HT1080 (cell line): ENCODE measurements around the gene EXOC1L. TPM values are rescaled to one million over a fixed set of nuclear protein-coding genes. Genes with fewer than 3 reads are reported as not detected.

Experiments
- DNase-seq: peaks from one replicate; pipeline ENCODE4 v3.0.0-alpha.2; 2015; ENCODE audit warnings: low read depth
- polyA plus RNA-seq, 2 experiments: library from polyadenylated mRNA; depleted of rRNA; stranded (reverse); fragments of >200 nt; gene quantifications; 2 replicates each; pipeline ENCODE4 v1.2.3, GENCODE V29; 2015
- total RNA-seq: library from RNA; depleted of rRNA; stranded (reverse); fragments of >200 nt; shearing (Covaris generic); gene quantifications from 2 replicates; pipeline ENCODE4 v1.2.3, GENCODE V29; 2014; rRNA removed

The EXOC1L gene, protein sequence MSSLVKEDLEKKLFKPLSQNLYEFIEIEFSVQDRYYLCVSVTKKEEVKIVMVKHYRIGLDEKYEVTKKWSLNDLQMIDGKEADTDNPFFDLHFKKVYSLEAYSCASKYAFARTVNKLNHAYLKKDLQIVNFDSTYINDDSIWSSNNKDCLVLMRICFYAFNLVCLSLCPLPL
- not detected in 2 replicates for total RNA-seq
- polyA plus RNA-seq (2015; cell fraction: cytosol; rRNA removed) = not detected in 2 replicates
- not detected in 2 replicates for polyA plus RNA-seq (2015; cell fraction: nucleus; rRNA removed)

DNA sequence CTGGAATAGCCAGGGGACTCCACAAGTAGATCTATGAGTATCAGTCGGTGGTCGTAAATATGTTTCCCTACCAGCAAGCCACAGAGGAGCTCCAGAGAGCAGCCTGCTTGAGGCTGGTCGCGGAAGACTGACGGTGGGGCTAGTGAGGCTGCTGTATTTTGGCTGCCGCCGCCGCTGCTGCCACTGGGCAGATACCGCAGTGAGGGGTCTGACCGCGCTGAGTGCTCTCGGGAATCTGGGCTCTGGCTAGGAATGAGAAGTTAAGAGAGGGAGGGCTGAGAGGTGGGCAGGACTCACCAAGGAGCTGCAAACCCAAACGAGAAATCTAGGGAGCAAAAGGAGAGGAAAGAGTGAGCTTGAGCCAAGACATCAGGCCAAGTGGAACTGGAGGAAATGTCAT lies at the start of gene EXOC1L:
EXOC1L (plus strand) TSS at position 157 of the 400 bp plus-strand sequence; CDS start at position 394, 237 bp downstream.
- no peak for DNase-seq

DNA sequence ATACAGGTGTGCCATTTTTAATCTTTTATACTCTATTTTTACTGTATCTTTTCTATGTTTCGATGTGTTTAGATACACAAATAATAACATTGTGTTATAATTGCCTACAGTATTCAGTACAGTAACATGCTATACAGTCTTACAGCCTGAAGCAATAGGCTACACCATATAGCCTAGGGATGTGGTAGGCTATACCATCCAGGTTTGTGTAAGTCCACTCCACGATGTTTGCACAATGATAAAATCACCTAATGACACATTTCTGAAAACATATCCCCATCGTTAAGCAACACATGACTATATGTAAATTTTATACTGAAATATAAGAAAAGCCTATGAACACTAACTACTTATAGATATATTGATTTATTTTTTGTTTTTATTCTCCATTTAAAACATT lies 48.9 kb upstream of the EXOC1L start:
- DNase-seq = no peak

DNA sequence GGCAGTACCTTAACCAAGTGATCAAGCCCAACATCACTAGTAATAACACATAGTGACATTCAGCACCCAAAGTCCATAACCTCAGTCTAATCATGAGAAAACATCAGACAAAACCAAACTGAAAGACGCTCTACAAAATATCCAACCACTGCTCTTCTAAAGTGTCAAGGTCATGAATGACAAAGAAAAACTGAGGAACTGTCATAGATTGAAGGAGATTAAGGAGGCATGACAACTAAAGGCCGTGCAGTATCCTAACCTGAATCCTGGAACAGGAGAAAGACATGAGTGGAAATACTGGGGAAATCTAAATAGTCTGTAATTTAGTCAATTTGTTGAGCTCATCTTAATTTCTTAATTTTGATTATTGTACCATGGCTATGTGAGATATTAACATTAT lies 38.2 kb upstream of the EXOC1L start:
- DNase-seq = no peak

DNA sequence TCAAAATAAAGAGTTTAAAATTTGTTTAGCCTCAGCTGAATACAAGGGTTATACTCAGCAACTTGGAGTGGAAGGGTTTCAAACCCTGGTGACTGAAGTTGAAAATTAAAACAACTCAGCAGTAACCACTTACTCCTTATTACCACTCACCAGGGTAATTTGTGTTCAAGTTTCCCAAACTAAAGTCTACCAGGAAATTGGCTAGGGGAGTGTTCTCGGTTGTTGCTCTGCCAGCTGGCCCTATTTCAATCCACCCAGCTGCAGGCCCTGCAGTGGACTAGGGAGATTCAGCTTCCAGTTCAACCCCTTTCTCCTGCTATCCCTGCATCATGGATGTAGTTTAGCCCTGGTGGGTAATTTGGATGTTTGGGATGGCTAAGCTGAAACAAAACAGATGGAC lies 37.8 kb upstream of the EXOC1L start:
- DNase-seq = no peak

DNA sequence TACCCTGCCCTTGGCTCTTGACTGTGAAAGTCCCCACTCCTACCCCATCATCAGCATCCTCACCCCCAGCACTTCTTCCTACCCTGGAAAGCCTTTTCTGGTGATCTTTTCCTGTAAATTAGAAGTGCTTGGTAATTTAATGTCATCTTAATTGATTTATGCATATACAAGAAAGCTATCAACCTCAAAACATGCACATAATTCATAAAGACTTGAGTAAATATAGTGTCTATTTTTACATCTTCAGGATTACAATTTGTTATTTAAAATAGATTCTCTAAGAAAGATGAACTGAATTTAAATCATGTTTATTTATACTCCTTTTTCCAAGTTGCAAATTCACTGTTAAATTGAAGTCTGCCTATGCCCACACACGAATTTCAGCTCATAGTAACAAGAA lies 36.0 kb upstream of the EXOC1L start:
- DNase-seq = no peak

DNA sequence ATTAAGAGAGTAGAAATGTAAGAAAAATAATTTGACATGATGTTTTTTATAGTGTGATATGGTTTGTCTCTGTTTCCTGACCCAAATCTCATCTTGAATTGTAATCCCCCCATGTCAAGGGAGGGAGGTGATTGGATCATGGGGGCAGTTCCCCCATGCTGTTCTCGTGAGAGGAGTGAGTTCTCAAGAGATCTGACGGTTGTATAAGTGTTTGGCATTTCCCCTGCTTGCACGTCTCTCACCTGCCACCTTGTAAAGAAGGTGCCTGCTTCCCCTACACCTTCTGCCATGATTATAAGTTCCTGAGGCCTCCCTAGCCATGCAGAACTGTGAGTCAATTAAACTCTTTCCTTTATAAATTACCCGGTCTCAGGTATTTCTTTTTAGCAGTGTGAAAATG lies 34.8 kb upstream of the EXOC1L start:
- DNase-seq = no peak

DNA sequence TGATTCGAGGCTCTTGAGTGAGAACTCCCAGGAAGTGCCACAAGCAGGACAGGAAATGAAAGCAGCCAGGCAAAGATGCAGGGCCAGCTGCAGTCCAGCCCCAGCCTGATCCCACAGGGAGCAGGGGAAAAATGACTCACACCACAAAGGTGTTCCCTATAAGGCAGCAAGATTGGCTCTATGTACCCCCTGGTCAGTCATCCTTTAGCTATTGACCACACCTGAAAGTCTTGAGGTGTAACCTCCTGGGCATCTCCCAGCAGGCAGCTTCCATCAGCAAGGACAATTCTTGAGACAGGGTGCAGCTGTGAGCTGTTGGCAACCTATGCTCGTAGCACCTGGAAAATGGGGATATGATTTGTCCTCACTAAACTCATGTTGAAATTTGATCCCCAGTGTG lies 27.9 kb upstream of the EXOC1L start:
- peak; percentile 76 for DNase-seq

DNA sequence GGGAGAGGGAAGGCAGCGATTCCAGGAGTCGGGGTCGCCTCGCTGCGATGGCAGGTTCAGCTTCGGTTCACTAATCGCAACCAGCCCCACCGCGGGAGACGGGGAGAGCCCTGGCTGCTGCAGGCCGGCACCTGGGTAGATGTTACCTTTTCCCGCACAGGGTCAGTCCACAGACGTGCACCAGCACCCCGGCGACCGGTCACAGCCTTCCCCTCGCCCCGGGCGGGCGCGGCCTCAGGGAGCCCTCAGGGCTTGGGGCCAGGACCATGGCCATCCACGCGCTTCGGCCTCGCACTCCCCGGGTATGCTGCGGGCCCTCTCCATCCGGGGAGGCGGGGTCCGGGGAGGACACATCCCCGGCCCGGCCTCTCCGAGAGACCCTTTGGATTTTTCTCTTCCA lies 26.1 kb upstream of the EXOC1L start:
- DNase-seq = no peak

DNA sequence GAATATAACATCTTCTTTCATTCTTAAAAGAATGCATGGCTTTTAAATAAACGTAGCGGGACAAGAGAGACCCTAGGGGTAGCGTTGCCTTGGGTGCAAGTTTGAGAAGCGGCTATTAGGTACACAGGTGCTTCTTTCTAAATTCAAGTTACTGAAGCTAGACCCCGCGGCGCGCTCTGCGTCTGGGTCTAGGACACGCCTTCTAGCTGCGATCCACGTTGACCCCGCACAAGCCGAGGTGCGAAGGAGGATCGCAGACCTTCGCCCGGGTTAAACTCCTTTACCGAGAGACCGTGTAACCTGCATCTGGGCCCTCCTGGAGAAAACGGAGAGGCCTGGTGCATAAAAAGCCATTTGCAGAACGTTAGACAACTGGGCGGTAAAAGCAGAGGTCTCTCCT lies 25.5 kb upstream of the EXOC1L start:
- DNase-seq = no peak

DNA sequence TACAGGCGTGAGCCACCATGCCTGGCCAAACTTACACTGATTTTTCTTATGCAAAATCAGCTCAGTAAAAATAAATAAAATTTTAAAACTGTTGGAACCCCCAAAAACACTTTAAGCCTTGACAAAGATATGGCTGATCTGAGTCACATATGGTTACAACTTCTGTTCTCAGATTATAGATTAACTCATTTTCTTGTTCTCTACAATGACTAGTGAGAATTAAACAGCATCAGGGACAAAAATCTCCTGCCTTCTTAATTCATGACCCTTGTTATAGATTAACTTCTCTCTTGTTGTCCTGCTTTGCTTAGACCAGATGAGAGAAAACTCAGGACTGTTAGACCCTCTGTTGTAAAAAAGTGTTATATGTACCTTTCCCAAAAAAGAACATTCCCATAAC lies 24.2 kb upstream of the EXOC1L start:
- DNase-seq = no peak

DNA sequence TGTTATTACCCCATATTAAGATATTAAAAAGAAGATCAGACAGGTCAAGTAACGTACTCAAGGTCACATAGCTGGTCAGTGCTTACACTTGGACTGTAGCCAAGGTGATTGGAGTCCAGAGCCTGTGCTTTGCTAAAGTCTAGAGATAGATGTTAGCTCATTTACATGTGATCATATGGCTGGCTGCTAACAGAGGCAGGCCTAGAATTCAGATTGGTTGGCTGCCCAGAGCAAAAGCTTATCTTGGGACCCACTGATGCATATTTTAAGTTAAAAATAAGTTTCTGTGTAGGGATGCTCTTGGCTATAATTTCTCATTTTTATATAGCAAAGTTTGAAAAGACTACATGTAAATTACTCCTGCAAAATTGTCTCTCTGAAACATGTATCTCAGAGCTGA lies 18.1 kb upstream of the EXOC1L start:
- no peak for DNase-seq

DNA sequence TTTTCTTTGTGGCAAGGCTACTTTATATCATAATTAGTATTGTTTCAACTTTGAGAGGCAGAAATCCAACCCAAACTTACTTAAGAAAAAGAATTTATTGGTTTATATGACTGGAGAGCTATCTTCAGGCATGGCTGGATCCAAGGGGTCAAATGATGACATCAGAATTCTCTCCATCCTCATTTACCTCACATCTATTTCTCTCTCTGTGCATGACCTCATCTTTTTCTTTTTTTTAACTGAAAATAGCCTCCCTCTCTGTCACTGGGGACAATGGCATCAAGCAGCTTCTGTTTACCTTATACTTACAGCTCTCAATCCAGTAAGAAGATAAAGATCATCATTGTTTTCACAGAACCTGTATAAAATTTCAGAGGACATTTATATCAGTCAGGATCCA lies 12.0 kb upstream of the EXOC1L start:
- DNase-seq = no peak

DNA sequence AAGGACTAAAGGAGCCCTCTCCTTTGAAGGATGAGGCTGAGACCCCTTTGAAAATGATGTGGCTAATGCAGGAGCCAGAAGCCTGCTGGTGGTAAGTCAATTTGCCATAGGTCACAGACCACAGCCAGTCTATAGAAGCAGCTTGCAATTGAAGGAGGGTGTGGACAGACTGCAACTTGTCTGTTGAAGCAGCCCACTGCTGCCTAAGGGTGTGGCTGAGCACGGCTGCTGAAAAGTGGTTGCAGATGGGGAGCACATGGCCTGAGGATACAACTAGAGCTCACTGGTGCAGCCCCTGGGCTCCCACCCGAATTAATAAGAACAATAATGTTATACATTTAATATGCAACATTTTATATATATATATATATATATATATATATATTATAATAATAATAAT lies 11.4 kb upstream of the EXOC1L start:
- DNase-seq = no peak

DNA sequence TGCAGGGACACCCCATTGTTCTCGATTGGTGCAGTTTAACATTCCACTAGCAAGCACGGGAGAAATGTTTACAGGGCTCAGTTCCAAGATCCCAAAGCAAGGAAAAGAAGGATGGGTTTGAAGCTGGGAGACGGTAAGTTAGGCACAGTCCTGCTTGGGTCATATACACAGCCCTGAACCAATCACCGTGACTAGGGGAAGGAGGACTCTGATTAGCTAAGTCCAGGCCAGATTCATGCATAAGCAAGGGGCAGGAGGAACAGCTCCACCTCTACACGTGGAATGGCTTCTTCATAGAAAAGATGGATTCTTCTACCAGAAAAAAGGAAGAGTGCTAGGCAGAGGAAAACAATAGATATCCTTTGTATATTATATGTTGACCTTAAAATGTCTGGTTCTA lies 11.0 kb upstream of the EXOC1L start:
- DNase-seq = no peak

DNA sequence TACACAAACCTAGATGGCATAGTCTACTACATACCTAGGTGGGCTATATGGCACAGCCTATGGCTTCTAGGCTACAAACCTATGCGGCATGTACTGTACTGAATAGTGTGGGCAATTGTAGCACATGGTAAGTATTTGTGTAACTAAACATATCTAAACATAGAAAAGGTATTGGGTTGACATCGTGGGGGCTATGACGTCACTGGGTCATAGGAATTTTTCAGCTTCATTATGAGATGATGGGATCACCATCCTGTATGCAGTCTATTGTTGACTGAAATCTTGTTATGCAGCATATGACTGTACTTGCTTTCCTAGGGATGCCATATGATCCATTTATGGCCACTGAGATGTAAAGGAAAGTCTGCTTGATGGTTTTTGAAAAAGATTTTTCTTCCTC lies 1.9 kb upstream of the EXOC1L start:
- no peak for DNase-seq

DNA sequence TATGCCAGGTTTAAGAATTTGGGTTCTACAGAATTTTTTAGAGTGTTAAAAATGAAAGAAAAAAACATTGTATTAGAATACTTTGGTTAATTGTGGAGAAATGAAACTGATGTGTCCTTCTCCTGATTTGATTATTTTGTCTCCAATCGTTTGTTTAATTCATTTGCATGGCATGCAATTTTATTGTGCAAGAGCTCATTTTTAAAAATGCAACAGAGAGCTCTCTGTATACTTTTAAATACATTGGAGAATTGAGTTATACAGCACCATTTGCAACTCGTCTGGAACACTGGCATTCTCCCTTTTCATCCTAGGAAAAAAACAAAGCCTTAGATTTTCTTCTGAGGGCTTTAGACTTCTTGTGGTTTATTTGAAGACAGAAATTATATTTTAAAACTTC lies 689 bp downstream of the EXOC1L start:
- DNase-seq = no peak

DNA sequence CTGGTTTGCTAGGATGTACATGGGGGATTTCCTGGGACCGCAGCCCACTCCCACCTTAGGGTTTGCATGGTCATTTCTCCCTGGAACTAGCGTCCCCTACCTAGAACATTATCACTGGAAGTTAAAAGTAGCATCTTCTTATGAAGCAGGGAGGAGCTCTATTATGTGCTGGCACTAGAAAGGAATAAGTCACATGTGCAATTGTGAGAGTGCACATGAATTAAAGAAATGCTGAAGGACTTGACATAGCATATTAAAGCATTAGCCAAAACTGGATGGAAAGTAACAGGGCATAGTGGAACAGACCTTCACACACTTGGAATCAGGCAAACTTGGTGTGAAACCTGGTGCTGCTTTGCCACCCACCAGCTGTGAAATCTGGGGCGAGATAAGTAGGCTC lies 2.7 kb downstream of the EXOC1L start:
- DNase-seq = no peak

DNA sequence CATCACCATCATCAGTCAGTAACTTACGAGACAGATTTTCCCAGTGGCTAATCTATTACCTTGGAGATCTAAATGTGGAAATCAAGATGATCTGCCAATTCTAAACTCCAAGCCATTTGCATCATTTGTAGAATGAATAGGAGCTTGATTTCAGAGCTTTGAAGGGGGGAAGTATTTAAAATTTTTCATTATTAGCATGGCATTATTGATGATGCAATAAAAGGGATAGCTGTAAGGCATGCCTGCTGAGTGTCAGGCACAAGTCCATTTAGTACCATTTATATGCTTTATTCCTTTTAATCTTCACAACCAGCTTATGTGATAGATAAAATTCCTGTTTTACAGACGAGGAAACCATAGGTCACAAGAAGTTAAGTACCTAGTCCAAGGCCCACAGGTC lies 5.3 kb downstream of the EXOC1L start:
- no peak for DNase-seq

DNA sequence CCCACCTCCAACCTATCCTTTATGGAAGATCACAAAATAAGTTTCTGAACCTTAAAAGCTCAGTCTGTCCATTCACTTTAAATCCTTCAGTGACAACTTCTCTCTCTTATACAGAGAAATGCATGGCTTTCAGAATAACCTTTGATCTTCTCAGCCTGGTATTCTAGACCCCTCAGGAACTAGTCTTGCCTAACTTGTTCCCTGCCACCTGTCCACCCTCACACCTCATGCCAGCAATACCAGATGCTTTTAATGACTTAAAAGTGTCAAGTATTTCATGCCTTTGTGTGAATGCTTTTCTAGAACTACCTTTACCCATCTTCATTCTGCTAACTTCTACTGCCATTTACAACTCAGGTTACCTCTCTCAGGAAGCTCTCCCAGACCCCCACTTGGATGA lies 7.4 kb downstream of the EXOC1L start:
- DNase-seq = no peak

DNA sequence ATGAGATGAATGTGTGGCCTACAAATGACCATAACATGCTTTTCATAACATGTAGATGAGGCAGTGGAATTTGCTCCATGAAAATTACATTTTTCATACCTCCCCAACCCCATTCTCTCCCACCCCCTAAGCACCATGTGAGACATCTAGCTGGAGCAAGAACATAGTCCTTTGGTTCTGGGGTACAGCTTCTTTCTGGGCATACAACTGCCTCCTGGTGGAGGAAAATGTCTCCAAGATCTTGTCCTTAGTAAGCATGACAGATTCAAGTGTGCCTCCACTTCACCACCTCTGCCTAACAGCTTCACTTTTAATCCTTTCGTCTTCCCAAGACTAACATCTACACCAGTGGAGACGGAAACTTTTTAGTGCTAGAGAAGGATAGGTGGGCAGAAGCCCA lies 8.0 kb downstream of the EXOC1L start:
- no peak for DNase-seq

DNA sequence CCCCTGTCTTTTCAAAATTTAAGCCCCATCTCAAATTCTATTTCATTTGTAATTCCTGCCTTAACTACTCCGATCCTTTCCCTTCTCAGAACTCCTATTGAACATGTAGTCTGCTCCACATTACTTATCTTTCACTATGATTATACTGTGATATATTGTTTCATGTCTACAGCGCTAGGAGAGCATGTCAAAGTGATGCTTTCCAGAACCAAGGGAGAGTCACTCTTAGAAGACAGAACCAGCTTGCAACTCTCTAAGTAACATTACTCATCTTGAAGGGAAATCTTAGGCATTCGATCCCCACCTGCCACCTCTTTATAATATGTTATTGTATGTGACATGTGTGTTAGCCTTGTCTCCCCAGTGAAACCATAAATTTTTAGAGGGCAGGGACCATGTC lies 10.5 kb downstream of the EXOC1L start:
- no peak for DNase-seq

DNA sequence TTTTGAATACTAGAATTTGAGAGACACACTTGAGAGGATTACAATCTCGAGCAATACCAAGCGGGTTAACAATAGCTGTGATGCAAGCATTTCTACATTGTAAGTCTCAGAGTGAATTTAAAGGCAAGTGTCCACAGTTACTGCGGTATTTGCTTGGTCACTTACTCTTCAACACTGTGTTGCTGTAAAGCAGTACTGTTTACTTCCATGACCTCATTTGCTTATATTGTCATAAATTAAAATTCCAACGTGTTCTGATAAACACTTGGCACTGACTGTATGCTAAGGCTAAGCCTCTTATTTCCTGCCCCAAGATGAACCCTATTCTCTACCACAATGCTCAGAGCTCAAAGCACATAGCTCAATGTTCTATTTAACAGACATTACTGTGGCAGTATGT lies 11.1 kb downstream of the EXOC1L start:
- no peak for DNase-seq

DNA sequence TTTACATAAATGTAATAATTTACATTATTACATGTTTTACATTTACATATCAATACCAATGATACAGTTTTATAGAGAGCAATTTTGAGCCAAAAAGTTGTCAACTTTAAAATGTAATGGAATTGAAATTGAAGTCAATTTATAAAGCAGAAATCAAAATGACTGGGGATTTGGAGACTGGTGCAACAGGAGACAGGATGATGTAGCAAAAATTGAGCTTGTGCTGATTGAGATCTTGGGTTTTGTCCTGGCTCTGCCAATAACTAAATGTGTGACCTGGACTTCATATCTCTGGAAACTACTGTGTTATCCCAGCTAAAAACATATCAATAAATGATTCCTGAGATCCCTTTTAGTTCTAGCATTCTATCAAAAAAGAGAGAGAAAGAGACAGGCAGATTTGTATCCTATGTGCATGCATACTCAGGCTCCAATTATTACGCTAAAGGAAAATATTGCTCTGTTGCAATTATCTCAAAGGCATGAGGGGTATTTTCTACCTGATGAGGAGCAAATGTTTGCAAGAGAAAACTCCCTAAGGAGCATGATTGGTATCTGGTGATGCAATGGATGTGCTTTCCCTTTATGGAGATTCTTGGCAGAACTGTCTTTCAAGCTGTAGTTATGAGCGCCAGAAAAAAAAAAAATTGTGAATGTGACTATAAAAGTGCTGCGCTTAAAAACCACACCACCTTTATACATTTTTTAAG lies 14.7 kb downstream of the EXOC1L start:
- no peak for DNase-seq
